Measurements from ENCODE around the gene FOXP3.

Gene FOXP3

DNA sequence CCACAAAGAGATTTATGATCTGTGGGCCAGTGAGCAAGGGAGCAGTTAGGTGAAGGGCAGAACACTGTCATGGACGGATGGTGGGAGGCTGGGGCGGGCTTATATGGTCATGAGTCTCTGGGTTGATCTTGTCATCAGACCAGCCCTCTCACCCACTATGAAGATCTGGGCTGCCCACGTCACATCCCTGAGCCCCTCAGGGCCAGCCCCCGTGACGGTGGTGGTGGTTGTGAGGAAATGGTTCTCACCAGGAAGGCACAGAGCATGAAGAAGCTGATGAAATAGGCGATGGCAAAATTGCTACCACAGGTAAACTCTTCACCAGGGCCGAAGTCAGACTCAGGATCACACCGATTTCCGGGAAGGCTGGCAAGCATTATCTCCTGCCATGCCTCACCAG lies 53.4 kb downstream of the FOXP3 start:
- DNase-seq: no peak

GRCh38 chrX:49210406-49210805 lies 54.1 kb downstream of the FOXP3 start:
- no peak for DNase-seq

DNA sequence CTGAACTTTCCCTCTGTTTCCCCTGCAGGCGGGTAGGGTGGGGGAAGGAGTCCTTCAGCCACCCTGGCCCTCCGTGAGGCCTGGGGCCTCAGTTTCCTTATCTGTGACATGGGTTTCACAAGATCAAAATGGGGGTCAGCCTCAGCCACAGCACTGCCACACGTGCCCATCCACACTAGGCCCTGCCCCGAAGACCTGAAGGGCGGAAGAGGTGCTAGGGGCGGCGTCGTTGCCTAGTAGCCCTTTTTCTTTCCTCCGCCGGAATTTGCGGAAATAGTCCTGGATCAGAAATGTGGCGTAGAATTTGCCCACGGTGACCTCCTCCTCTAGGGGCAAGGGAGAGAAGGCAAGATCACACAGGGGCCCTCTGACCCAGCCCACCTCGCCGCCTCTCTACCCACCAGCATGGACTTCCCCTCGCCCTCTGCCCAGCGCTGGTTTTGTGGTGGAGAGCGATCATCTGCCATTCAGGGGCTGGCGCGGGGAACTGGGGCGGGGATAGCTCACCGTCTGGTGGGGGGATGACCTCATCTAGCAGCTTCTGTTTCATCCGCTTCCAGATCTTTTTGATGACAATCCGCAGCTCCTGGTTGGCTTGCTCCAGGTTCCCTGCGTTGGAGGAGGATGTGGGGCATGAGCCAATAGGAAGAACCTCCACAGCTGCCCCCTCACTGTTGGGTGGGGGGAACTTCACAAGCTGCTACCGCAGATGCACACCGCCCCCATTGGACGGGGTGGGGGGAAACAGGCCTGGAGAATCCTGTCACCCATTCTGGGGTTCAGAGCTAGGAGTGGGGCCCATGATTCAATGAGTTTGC lies 54.9 kb downstream of the FOXP3 start:
- DNase-seq: no peak

DNA sequence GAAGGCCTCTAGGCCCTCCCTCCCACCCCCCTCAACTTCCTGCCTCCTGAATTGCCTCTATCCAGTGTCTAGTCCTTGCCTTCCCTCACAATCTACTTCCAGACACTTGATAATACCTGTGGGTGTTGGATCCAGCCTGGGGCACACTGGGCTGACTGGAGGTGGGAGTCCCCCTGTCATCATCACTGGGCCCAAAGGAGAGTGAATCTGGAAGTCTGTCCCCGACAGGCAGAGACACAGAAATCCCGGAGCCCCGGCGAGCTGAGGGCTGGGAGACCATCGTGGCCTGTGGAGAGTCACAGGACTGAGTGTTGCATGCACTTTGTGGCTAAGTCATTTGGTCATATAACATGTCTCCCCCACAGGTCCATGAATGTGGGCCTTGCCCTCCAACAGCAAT lies 56.1 kb downstream of the FOXP3 start:
- no peak for DNase-seq

- no peak for DNase-seq
Observed at GRCh38 chrX:49206543-49206942, 58.0 kb downstream of the FOXP3 start.

- DNase-seq: no peak
Observed at GRCh38 chrX:49205443-49205842, 59.1 kb downstream of the FOXP3 start.

GRCh38 chrX:49204709-49205108 lies 59.8 kb downstream of the FOXP3 start:
- no peak for DNase-seq

DNA sequence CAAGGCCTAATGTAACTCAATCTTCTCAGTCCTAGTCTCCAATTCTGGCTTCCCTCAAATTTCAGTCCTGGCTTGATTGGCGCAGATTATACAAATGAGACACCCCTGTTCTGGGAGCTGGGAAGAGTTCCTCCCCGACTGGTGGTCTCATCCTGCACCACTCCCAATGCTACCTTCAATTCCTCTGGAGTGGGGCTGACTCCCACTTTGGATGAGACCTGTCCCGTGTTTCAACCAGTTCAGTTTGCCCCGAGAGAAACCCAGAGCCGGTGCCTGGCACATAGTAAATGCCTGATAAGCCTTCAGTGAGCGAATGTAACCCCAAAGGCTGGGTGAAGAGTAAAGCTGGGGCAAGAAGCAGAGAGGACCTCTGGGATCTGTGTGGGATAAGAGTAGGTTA lies 60.5 kb downstream of the FOXP3 start:
- no peak for DNase-seq

DNA sequence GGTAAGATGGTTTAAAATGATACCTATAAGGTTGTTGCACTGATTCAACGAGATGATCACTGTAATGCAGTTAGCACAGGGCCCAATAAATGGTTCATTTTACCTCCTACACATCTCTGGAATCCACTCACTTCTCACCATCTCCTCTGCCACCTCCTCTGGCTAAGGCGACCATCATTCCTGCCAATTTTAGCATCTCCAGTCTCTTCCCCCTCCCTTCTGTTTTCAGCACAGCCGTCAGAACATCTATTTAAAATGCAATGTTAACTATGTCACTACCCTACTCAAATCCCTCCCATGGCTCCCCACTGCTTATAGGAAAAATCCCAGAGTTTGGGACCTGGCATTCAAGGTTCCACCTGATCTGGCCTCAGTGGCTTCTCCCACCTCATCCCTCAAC lies 61.0 kb downstream of the FOXP3 start:
- DNase-seq: no peak

DNA sequence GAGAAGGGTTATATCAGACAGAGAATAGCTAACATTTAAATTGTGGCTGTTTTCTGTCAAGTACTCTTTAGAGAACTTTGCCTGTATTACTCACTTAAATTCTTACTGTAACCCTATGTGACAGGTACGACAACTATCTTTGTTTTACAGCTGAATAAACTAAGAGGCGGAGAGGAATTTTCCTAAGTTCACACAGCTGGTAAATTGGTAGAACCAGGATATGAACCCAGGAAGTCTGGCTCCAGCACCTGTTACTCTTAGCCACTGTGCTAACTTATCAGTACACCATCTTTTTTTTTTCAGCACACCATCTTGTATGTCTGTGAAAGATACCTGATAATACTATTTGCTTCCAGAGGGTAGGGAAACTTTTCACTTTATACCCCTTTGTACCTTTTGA lies 62.5 kb downstream of the FOXP3 start:
- no peak for DNase-seq

Measured in hematopoietic multipotent progenitor cell treated with erythropoietin and hydrocortisone succinate and interleukin-3 and kit ligand, for 6 days (in vitro differentiated cells).